Umbilical cord (tissue), 2 donors: ENCODE results near the gene LRRC32. TPM values are rescaled to one million over a fixed set of nuclear protein-coding genes. Genes with fewer than 3 reads are reported as not detected.
A peak's percentile ranks its signal among the peaks of the same experiment; 100 is the strongest.
"Not testable (repeated sequence)": the region's sequence is repeated elsewhere in the genome, so short reads cannot be mapped to it uniquely, and the experiment has no call there.

Source experiments
- DNase-seq: peaks from one replicate; pipeline ENCODE4 v3.0.0-alpha.2; 2015; ENCODE audit warnings: low spot score
- total RNA-seq: library from RNA; depleted of rRNA; stranded (reverse); fragments of >200 nt; gene quantifications from one replicate; pipeline ENCODE4 v1.2.3, GENCODE V29; 2014; ENCODE audit warnings: low replicate concordance; ENCODE audit not compliant: insufficient read depth

Gene LRRC32
- total RNA-seq, 1 donor from 2014 or later: 47.2 TPM

- no peak for DNase-seq
Measured at GRCh38 chr11:76653012-76653673, 17.4 kb downstream of the LRRC32 start.

DNA sequence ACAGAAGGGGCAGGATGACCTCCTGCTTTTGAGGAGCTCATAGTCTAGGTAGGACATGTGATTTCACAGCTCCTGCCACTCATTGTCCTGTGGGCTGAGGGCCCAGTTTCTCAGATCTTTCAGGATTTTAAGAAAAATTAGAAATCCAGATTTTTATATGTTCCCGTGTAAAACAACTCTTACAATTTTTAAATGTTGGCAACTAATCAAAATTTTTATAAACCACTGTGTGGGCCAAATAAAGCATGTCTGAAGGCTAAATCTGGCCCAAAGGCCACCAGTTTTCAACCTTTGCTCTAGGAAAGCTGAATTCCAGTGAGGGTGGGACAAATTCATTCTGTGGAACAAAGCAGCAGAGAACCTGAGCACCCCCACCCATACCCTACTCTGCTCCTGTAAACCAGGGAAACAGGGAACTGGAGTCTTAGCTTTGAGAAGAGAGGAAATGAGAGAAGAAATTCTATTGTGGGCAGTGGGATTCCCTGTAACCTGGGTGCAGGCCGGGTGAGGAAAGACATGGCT lies 20.6 kb downstream of the LRRC32 start:
- no peak for DNase-seq

DNA sequence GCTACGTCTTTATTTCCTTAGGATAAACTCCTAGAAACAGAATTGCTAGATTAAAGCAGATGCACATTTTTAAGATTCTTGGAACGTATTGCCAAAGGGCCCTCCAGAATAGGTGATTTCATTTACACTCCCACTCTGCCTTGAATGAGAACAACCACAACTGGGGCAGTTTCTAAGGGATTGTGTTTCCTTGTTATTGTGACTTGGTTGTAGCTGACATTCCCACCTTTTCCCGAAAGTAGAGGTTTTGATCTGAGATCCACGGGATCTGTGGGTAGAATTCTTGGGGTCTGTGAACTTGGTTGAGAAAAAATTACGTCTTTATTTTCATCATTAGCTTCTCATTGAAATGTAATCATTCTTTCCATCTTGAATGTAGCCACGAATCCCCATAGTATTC lies 21.5 kb downstream of the LRRC32 start:
- no peak for DNase-seq

GRCh38 chr11:76648061-76648460 lies 22.5 kb downstream of the LRRC32 start:
- no peak for DNase-seq

GRCh38 chr11:76646882-76647534 lies 23.5 kb downstream of the LRRC32 start:
- no peak for DNase-seq

- DNase-seq: no peak
Measured at GRCh38 chr11:76644591-76644990, 26.0 kb downstream of the LRRC32 start.

DNA sequence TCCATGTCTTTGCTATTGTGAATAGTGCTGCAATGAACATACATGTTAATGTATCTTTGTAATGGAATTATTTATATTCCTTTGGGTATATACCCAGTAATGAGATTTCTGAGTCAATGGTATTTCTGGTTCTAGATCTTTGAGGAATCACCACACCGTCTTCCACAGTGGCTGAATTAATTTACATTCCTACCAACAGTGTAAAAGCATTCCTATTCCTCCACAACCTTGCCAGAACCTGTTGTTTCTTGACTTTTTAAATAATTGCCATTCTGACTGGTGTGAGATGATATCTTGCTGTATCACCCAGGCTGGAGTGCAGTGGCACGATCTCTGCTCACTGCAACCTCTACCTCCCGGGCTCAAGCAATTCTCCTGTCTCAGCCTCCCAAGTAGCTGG lies 26.8 kb downstream of the LRRC32 start:
- DNase-seq: not testable (repeated sequence)

DNA sequence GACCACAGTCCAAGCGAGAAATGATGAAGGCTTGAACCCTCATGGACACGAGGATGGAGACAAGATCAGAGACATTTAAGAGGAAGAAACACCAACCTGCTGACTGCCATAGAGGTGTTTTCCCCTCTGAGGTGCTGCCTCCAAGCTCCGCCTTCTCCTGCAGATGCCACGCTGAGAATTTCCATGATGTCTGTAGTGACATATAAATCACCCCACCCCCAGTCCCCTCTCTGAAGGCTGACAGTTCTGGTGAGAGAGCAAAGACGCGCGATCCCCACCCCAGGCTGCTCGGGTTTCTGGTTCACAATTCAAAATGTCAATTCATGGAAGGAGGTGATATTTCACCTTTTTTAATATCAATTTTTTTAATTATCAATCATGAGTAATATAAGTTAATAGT lies 28.2 kb downstream of the LRRC32 start:
- no peak for DNase-seq

- no peak for DNase-seq
Measured at GRCh38 chr11:76641905-76642304, 28.6 kb downstream of the LRRC32 start.

GRCh38 chr11:76640501-76640900 lies 30.0 kb downstream of the LRRC32 start:
- peak; percentile 69 for DNase-seq

- no peak for DNase-seq
Measured at GRCh38 chr11:76639621-76640020, 30.9 kb downstream of the LRRC32 start.

GRCh38 chr11:76638270-76639197 lies 32.0 kb downstream of the LRRC32 start:
- DNase-seq: no peak

DNA sequence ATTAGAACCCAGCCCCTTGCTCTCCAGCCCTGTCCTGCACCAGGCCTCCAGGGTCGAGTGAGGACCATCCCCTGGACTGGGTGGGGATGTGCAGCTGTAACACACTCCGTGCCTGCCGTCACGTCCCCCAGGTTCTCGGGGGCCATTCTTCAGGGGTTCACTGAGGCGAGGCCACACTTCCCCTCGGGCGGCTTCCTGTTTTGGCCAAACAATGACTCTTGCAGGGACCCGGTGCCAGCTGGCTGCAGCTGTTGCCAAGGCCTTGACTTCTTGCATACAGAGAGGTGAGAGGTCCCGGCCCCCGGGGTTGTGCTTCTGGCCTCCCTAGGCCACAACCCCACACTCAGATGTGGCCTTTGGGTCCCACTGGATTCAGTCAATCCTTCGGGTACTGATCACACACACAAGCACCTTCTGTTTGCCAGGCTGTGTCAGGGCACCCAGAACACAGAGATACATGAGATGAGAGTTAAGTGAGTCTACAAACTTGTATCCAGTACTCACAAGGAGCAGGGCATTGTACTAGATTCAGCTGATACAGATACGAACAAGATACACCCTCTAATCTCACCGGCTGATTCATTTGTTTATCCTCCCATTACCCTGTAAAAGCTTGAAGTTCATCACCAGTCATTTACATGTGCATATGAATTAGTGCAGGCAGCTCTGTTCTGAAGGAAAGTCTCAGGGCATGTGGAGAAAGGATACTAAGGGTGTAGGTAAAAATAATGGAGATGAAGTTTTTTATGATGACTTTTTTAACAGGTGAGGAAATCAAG lies 32.9 kb downstream of the LRRC32 start:
- DNase-seq: no peak

DNA sequence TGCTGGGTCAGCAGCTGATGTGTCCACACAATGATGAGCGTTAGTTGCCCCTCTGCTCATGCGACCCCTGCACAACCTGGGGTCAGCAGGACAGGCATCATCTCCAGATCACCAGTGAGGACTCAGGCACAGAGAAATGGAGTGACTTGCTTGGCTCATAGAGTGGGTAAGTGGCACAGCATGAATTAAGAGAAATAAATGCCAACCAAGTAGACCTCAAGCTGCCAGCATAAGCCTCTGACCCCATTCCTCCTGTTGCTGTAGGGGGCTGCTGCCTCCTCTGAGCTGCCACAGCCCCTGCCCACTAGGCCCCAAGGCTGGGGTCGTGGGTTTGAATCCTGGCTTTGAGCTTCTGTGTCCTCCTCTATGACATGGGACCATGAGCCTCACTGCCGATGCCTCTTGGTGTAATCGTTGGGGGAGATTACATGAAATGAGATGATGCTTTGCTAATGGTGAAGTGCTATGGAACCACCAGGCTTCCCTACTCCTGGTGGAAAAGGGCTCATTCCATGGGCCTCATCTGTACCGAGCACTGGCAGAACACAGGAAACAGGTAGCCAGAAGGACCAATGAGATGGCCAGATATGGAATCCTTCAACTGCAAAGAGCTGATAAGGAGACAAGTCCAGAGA lies 33.6 kb downstream of the LRRC32 start:
- no peak for DNase-seq

- DNase-seq: peak; percentile 48
Measured at GRCh38 chr11:76635991-76636738, 34.4 kb downstream of the LRRC32 start.

GRCh38 chr11:76634886-76635285 lies 35.7 kb downstream of the LRRC32 start:
- DNase-seq: no peak

DNA sequence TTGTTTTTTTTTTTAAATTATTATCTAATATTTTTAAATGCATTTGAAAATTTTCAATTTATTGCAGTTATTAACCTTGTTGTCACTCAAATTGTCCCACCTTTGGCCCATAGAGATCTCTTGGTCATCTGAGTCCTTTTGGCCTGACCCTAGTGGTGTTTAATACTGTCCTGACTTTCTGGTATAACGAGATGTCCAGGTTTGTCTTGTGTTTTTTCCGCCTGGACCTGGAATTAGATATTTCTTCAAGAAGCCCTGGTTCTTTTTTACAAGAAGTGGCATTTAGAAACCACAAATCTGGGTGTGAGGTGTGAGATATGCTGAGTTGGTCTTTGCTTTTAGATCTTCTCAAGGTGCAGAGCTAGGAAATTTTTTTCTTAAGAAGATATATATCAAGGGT lies 38.1 kb downstream of the LRRC32 start:
- DNase-seq: no peak

- no peak for DNase-seq
Measured at GRCh38 chr11:76631566-76632308, 38.8 kb downstream of the LRRC32 start.

GRCh38 chr11:76630600-76631281 lies 39.8 kb downstream of the LRRC32 start:
- no peak for DNase-seq
